Measurements from ENCODE around the gene BTNL8. TPM values are rescaled to one million over a fixed set of nuclear protein-coding genes. Genes with fewer than 3 reads are reported as not detected.

Gene BTNL8
- total RNA-seq, 2 donors from 2014 or later: not detected

GRCh38 chr5:180990086-180990881 is 91.3 kb downstream of the BTNL8 start:
- H3K27ac ChIP-seq: no peak overlapping the region
- H3K4me3 ChIP-seq: no peak overlapping the region
- ATAC-seq (ENCODE audit: insufficient number of reproducible peaks, low FRiP score, low read depth) (no peak), DNase-seq (ENCODE audit: low spot score) (no peak)
- no peaks in the 10 kb centered on the region for H3K4me1 ChIP-seq (ENCODE audit: control insufficient read depth in 1 of 2, low read depth in 2 of 2)
- H3K9me3 ChIP-seq: no peaks in the 10 kb centered on the region
- TF ChIP-seq, protein P1, sequence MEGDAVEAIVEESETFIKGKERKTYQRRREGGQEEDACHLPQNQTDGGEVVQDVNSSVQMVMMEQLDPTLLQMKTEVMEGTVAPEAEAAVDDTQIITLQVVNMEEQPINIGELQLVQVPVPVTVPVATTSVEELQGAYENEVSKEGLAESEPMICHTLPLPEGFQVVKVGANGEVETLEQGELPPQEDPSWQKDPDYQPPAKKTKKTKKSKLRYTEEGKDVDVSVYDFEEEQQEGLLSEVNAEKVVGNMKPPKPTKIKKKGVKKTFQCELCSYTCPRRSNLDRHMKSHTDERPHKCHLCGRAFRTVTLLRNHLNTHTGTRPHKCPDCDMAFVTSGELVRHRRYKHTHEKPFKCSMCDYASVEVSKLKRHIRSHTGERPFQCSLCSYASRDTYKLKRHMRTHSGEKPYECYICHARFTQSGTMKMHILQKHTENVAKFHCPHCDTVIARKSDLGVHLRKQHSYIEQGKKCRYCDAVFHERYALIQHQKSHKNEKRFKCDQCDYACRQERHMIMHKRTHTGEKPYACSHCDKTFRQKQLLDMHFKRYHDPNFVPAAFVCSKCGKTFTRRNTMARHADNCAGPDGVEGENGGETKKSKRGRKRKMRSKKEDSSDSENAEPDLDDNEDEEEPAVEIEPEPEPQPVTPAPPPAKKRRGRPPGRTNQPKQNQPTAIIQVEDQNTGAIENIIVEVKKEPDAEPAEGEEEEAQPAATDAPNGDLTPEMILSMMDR (IDR thresholded peaks at IDR 0.05): no peak
- no peaks in the 10 kb centered on the region for H3K27me3 ChIP-seq (replicated peaks; ENCODE audit: insufficient read depth)
- H3K36me3 ChIP-seq: no peaks in the 10 kb centered on the region

GRCh38 chr5:180990882-180991242 is 91.9 kb downstream of the BTNL8 start:
- TF ChIP-seq, protein P1 (IDR thresholded peaks at IDR 0.05): no peak
- H3K4me3 ChIP-seq: no peak overlapping the region
- no peak for DNase-seq (ENCODE audit: low spot score)
- H3K4me1 ChIP-seq (ENCODE audit: control insufficient read depth in 1 of 2, low read depth in 2 of 2): no peaks in the 10 kb centered on the region
- H3K9me3 ChIP-seq: no peaks in the 10 kb centered on the region
- no peak for ATAC-seq (ENCODE audit: insufficient number of reproducible peaks, low FRiP score, low read depth)
- no peak overlapping the region for H3K27ac ChIP-seq
- no peaks in the 10 kb centered on the region for H3K36me3 ChIP-seq
- H3K27me3 ChIP-seq (replicated peaks; ENCODE audit: insufficient read depth): no peaks in the 10 kb centered on the region

Other genes starting within 250 kb of the BTNL8 start
- 10 to 100 TPM in 1 of 2 donors, 1 to 10 TPM in 1; 4.8 to 10.8 TPM for gene FLT4, start 249.6 kb upstream of the BTNL8 start, total RNA-seq
- gene OR2Y1, start 159.1 kb upstream of the BTNL8 start, total RNA-seq: not detected
- gene MGAT1, start 96.4 kb upstream of the BTNL8 start, total RNA-seq: 100 to 1,000 TPM; 226 to 244 TPM
- 10 to 100 TPM; 12.2 to 19.0 TPM for gene ZFP62, start 37.9 kb upstream of the BTNL8 start, total RNA-seq
- gene BTNL3, start 89.7 kb downstream of the BTNL8 start, total RNA-seq: not detected
- 10 to 100 TPM; 10.7 to 20.5 TPM for gene BTNL9, start 141.1 kb downstream of the BTNL8 start, total RNA-seq
- not detected for gene OR2V1, start 232.0 kb downstream of the BTNL8 start, total RNA-seq
- gene OR2V2, start 248.4 kb downstream of the BTNL8 start, total RNA-seq: not detected